NOMO-1 (cell line): ENCODE measurements around the gene PTBP3.
"Not testable (repeated sequence)": the region's sequence is repeated elsewhere in the genome, so short reads cannot be mapped to it uniquely, and the experiment has no call there.

ENCODE experiments used
- DNase-seq, 2 experiments: peaks; one replicate each; lab custom pipeline; 2025; ENCODE audit not compliant: unreplicated experiment in 2 of 2; lab: John Stamatoyannopoulos, UW

The PTBP3 gene

DNA sequence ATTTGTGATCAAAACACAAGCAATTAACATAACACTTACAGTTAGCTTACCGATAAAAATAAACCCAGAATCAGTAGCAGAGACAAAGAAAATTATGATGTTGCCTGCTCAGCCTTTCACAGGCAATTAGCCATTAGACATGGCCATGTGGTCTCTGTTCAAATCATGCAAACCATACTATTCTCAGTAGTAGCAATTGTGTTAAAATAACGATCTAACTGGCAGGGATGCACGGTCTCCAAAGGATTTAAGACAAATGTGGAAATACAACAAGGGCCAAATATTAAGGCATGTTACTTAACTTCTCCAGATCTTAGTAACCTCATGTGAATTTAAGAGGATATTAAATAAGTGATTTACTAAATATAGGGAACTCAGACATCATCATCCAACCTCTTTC, 59.5 kb downstream of the PTBP3 start:
- DNase-seq = no peak

DNA sequence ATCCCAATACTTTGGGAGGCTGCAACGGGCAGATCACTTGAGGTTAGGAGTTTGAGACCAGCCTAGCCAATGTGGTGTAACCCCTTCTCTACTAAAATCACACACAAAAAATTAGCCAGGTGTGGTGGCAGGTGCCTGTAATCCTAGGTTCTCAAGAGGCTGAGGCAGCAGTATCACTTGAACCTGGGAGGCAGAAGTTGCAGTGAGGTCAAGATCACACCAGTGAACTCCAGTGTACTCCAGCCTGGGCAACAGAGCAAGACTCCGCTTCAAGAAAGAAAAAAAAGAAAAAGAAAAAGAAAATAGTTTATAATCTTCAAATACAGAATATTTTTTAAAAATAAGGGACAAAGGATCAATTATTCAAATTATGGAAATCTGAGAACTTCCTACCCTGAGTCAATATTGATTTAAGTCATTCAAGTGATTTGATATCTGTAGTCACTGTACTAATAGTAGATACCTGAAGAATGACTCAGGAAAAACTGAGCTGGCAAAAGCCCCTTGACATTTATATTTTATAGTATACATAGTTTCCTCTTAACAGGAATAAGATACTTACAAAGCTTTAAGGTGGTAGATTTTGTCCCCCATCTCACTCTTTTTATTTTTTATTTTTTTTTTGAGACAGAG, 61.8 kb downstream of the PTBP3 start:
- no peak for DNase-seq

DNA sequence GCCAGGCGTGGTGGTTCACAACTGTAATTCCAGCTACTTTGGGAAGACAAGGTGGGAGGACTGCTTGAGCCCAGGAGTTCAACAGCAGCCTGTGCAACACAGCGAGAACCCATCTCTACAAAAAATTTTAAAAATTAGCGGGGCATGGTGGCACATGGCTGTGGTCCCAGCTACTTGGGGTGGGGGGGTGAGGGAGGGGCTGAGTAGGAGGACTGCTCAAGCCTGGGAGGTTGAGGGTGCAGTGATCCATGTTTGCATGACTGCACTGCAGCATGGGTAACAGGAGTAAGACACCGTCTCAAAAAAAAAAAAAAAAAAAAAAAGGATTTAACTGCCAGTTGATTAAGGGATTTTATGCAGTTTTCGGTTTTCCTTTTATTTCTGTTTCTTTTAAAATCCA, 65.0 kb downstream of the PTBP3 start:
- no peak for DNase-seq

DNA sequence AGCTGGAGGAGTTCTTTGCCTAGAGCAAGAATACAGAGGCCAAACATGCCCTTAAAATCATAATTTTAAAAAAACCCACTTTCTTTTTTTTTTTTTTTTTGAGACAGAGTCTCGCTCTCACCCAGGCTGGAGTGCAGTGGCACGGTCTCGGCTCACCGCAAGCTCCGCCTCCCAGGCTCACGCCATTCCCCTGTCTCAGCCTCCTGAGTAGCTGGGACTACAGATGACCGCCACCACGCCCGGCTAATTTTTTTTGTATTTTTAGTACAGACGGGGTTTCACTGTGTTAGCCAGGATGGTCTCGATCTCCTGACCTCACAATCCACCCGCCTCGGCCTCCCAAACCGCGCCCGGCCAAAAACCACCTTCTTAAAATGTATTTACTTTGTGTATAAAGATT, 66.3 kb downstream of the PTBP3 start:
- not testable (repeated sequence) for DNase-seq

DNA sequence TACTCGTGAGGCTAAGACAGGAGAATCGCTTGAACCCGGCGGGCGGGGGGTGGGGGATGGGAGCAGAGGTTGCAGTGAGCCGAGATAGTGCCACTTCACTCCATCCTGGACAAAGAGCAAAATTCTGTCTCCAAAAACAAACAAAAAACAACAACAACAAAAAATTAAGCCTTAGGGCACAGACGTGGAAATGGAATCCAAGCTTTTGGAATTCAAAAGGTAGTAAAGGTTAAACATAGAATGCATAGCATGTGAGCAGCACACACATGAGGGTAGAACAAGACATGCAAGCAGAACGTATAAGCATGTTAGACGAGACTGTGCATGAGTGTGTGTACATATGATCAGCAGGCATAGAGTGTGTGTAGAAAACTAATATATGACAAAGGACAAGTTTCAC, 68.0 kb downstream of the PTBP3 start:
- DNase-seq = no peak

DNA sequence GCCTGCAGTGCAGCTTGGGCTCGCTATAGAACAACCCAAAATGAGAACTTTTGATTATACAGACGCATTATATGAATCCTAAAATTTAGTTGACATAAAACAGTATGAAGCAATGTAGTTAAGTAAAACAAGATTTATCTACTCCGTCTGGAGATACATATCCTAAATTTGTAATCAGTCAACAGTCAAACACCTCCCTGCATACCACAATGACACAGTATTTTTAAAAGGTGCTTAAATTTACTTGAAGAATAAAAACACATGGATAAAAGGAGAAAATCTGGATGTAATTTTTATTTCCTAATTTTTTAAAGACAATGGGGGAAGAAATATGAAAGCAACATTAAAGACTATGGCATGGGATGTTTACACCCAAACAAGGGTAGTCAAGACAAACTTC, 70.8 kb downstream of the PTBP3 start:
- no peak for DNase-seq

DNA sequence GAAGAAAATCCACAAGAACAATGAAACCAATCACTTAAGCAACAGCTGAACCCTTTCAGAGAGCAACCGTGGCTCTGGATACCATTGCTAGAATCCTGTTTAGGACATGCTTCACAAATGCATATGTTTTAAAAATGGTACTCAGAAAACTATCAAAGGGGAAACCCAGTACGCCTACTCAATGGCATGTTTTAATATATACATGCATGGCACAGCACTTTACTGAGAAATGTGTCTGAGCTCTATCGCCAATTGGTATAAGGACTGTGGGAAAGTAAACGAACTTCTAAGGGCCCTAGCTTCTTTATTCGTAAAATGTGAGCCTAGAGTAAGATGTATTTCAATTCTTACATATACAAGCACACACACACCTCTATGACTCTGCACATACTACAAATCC, 72.3 kb downstream of the PTBP3 start:
- no peak for DNase-seq

DNA sequence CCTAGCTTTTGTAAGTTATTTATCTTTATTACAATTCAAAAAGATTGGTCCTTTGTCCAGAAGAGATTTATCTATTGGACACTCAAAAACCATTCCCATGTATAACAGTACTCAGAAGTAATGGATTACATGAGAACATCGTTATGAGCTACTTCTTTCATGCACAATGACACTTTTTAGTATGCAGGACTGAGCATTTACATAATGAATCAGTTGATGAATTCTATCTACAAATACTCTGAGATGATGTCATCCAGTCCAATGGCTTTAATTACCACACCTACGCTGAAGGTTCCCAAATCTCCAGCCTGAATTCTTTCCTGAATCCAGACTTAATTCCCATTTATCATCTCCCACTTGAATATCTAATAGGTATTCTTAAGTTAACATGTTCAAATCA, 75.3 kb downstream of the PTBP3 start:
- DNase-seq = no peak

DNA sequence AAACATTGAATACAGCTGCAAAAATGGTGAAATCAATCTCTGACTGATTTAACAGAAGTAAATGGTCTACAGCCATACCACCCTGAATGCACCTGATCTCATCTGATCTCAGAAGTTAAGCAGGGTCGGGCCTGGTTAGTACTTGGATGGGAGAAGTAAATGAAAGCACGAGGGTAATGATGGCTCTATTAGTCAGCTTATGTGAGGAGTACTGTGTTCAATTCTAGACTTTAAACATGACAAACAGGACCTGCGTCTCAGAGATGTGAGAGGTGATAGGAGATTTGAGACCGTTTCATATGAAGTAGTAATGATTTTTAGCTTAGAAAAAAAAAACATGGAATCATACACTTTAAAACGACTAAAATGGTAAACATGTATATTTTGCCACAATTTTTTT, 81.2 kb downstream of the PTBP3 start:
- no peak for DNase-seq

DNA sequence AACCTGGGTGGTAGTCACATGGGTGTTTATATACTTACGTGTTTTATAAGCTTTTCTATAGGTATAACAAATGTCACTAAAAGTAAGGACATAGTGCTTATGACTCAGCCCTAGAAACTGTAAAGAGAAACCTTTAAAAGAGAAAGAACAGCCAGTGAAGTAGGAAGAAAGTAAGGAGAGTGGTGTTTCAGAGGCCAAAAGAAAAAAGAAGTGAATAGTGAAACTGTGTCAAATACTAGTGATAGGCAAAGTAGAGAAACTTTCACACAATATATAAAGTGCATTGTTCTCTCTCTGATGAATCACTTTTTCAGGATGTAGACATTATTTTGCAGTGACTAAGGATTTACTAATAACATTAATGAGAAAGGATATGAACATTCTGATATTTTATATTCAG, 84.1 kb downstream of the PTBP3 start:
- no peak for DNase-seq

DNA sequence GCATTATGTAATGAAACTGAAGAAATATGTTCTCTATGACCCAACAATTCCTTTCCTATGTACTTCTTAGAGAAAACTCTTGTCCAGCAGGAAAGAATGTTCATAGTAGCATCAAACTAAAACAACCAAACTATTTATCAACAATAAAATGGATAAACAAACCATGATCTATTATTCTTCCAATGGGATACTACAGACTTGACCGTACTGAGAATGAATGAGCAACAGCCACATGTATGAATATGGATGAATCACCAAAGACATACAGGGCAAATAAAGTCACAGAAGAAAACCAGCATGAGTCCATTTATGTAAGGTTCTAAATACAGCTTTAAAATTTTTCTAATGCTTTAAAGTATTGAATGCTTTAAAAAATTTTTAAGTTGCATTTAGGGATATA, 84.7 kb downstream of the PTBP3 start:
- DNase-seq = no peak

DNA sequence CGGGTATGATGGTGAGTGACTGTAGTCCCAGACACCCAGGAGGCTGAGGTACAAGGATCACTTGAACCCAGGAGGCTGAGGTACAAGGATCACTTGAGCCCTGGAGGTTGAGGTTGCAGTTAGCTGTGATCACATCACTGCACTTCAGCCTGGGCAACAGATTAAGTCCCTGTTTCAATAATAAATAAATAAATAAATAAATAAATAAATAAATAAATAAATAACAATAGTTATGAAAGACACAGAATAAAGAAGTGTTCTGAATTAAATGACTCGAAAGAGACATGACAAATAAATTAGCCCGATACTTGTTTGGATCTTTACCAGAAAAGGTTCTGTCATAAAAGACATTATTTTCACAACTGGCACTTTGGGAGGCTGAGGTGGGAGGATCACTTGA, 86.3 kb downstream of the PTBP3 start:
- no peak for DNase-seq

DNA sequence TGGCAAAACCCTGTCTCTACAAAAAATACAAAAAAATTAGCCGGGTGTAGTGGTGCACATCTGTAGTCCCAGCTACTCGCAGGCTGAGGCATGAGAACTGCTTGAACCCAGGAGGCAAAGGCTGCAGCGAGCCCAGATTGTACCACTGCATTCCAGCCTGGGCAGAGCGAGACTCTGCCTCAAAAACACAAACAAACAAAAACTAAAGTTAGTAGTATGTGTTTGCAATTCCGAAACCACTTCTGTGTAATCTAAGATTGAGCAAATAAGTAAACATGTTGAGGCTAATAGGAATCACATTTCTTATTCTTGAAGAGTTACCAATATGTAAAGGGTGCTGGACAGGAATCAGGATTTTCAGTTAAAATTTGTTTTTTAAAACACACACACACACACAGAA, 88.3 kb downstream of the PTBP3 start:
- no peak for DNase-seq

DNA sequence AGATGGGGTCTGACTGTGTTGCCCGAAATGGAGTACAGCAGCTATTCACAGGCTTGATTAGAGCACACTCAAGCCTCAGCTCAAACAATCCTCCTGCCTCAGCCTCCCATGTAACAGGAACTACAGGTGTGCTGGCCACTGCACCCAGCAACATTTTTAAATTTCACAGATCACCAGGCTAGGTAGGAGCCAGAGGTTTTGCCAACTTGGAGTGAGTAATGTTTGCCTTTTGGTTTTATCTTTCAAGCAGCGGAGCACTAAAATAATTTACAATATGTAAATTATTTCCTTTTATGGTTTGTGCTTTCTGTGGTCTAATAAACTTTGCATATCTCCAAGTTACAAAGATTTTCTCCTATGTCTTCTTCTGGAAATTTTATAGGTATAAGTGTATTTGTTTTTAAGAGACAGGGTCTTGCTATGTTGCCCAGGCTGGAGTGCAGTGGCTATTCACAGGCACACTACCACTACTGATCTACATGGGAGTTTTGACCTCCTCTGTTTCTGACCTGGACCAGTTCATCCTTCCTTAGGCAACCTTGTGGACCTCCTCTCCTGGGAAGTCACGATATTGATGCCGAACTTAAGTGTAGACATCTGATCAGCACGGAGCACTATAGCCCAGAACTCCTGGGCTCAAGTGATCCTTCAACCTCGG, 91.1 kb downstream of the PTBP3 start:
- no peak for DNase-seq

DNA sequence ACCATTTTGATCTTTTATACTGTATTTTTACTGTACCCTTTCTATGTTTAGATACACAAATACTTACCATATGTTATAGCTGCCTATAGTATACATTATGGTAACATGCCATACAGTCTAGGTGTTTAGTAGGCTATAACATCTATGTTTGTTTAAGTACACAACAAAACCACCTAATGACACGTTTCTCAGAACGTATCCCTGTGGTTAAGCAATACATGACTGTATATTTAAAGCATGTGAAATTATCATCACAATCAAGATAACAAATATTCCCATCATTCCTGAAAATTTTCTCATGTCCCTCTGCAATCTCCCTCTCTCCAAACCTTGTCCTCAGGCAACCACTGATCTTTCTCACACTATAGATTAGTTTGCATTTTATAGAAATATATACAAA, 91.9 kb downstream of the PTBP3 start:
- DNase-seq = no peak

DNA sequence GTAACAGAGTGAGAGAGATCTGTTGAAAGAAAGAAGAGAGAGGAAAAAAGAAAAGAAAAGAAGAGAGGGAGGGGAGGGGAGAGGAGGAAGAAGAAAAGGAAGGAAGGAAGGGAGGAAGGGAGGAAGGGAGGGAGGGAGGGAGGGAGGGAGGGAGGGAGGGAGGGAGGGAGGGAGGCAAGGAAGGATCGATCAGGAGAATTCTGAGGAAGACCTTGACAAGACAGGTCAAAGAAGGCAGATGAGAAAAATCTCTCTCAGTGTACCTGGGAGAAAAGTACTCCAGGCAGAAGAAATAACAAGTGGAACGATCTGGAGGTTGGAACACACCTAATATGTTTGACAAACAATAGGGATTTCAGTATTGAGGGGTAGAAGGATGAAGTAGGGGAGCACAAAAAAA, 93.7 kb downstream of the PTBP3 start:
- no peak for DNase-seq

DNA sequence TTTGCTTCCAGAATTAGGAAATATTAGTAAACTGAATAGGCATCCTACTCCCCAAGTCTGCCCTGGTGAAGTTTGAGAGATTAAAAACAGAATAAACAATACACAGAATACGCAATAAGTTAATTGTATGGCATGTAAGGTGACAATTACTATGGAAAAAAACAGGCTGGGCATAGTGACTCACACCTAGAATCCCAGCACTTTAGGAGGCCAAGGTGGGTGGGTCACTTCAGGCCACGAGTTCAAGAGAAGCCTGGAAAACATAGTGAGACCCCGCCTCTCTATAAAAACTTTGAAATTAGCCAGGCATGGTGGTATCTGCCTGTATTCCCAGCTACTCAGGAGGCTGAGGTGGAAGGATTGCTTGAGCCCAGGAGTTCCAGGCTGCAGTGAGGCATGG, 94.1 kb downstream of the PTBP3 start:
- DNase-seq = no peak

DNA sequence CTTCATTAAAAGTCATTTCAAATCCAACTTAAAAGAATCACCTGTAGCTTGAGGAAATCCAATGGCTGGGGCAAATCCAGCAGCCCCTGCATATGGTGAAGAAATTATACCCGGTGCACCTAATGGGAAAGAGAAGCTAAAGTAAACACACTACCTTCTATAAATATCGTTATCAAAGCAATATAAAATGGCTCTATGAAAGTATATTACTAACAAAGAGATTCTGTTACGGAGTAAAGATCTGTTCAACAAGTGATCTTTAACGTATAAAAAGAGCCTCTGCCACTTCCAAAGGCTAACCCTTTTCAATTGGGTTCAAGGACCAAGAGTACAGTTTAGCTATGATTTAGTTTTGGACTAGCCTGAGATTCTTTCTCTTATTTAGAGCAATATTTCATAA, 98.6 kb downstream of the PTBP3 start:
- no peak for DNase-seq

DNA sequence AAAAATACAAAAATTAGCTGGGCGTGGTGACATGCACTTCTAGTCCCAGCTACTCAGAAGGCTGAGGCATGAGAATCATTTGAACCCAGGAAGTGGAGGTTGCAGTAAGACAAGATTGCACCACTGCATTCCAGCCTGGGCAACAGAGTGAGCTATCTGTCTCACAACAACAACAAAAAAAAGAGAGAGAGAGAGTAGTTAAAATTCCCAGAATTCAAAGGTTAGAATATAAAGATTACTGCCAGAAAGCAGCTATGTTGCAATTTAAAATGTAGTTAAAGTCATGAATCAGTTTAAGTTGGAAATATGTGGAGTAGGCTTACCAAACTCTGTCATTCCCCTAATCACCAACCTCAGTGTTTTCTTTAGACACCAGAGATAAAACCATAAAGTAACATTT, 99.7 kb downstream of the PTBP3 start:
- no peak for DNase-seq

DNA sequence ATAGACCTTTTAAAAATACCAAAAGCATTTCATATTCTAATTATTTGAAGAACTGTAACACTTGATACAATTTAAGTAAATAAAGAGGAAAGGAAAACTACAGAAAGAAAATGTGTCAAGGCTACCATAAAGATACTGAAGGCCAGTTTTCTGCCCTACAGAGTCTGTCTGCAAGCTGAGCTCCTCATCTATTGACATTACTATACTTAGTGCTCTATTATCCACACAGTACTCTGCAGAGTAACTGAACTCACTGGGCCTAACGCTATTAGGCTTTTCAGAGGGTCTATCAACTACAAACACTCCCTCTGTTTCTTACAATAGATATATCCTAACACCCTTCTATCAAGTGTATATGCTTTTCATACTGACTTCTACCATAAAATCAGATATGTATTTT, 101.2 kb downstream of the PTBP3 start:
- DNase-seq = no peak

DNA sequence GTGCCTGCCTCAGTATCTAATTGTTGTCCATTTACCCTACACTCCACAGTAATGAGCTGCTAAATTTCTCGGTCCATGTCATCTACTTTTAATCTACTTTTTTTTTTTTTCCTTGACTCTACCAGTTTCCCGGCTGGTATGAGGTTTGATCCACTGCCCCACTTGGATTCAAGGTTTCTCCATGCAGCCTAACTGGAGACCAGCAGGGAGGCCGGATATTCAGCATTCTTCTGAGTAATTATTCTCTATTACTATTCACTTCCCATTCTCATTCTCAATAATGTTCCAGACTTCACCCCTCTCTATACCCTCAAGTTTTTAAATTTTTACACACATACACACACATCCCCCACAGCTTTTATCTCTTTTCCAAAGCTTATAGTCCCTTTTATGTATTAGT, 107.3 kb downstream of the PTBP3 start:
- no peak for DNase-seq

DNA sequence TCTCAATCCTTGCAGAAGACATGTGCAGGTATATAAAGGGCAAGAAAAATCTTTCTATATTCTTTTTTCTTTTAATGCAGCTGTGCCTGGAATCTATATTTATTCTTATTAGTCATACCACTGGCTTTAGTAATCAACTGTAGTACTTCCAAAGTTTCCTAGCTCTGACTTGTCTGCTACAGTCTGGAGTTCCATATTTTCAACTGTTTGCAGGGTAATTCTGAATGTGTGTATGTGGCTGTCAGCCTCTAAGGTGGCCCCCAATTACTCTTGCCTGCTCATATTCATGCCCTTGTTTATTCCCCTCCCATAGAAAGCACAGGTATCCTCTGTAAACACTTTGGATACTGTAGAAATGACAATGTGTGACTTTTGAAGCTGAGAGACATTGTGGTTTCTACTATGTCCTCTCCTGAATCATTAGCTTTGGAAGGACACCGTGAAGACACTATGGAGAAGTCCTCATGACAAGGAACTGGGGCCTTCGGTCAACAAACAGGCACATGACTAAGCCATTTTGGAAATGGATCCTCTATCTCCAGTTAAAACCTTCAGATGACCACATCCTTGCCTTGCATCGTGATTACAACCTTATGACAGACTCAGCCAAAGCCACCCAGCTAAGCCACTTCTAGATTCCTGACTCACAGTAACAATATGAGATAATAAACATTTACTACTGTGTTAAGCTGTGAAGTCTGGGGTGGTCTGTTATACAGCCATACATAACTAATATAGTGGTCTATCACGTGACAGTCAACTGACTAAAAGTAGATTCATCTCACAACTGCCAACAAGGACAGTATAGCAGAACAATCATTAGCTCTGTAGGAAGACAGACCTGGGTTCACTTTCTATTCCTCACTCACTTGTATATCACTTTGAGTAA, 108.8 kb downstream of the PTBP3 start:
- DNase-seq = no peak
